GM19099 (cell line): ENCODE results near the gene ARHGAP26.

Experiments used
- POLR2A ChIP-seq: IDR thresholded peaks from 3 replicates; pipeline ENCODE4 v1.6.1; 2011; ENCODE audit warnings: low read depth; ENCODE audit not compliant: insufficient read length; ENCODE audit errors: extremely low read depth

The ARHGAP26 gene

DNA sequence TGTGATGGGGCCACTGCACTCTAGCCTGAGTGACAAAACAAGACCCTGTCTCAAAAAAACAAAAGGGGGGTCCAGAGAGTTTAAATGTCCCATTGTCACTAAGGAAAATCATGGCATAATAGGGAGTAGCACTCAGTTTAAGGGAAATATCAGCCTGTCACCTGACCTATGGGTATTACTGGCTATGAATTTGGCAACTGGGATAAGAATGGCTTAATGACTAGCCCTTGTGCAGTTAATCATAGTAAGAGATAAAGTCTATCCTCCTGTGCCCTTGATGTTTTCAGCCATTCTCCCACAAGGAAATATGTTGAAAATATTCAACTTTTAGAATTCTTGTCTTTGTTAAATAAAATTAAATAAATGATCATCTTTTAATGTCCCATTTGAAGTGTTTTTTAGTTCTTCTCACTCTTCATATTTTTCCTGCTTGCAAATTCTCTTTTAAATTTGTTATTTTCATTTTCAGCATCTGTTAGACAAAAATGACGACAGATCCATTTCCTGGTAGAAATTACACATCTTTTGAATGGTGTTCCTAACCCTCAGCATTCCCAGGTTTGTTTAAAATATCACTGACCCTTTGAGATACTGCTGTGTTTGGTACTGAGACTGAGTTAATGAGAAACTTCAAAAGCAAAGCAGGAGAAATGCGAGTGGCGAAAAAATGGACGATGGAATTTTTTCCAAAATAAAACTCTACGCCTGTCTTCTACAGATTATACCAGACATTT is 191.4 kb downstream of the ARHGAP26 start:
- no peak for TF ChIP-seq POLR2A

- TF ChIP-seq POLR2A, result no peak
Observed at GRCh38 chr5:142962174-142962533, 192.0 kb downstream of the ARHGAP26 start.

- TF ChIP-seq POLR2A, result no peak
Observed at GRCh38 chr5:142966121-142966420, 195.9 kb downstream of the ARHGAP26 start.

DNA sequence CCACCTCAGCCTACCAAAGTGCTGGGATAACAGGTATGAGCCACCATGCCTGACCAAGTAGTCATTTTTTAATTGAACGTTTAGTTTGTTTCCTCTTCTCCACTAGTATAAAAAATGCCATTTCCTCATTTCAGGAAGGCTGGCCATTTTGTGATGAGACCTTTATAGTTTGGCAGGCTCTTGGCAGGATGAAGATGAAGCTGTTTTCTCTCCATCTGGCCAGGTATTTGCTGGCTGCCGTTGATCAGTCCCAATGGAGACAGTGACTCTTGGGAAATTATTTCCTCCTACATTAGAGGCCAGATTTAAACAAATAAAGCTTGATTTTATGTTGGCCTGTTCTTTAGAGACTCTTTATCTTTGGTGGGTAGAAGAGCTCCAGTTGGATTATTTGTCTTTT is 199.0 kb downstream of the ARHGAP26 start:
- no peak for TF ChIP-seq POLR2A

- TF ChIP-seq POLR2A, result no peak
Observed at GRCh38 chr5:142969624-142970439, 199.7 kb downstream of the ARHGAP26 start.

- TF ChIP-seq POLR2A, result no peak
Observed at GRCh38 chr5:142970440-142971030, 200.4 kb downstream of the ARHGAP26 start.

DNA sequence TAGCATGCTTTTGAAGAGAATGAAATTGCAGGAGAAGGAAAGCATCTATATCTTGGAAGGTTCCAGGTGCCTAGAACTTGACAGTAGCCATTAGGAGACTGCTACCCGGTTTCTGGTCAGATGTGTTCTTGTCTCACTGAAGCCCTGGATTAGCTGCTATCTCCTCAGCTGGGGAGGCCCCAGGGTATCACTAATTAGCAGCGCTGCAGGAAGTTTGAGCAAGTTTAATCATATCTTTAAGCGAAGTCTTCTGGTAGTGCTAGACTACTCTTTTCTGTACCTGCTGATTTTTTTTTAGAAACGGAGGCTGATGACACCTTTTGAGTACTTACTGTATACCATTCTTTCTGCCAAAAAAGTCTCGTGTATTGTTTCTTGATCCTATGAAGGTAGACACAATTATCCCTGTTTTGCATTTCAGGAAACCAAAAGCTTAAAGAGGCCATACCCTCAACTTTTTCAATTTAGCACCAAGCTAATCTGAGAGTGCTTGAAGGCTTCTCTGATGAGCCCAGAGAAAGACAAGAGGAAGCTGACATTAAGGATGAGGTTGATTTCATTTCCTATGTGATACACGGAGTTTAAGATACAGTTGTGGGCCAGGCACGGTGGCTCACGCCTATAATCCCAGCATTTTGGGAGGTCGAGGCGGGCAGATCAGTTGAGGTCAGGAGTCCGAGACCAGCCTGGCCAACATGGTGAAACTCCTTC is 201.3 kb downstream of the ARHGAP26 start:
- no peak for TF ChIP-seq POLR2A

DNA sequence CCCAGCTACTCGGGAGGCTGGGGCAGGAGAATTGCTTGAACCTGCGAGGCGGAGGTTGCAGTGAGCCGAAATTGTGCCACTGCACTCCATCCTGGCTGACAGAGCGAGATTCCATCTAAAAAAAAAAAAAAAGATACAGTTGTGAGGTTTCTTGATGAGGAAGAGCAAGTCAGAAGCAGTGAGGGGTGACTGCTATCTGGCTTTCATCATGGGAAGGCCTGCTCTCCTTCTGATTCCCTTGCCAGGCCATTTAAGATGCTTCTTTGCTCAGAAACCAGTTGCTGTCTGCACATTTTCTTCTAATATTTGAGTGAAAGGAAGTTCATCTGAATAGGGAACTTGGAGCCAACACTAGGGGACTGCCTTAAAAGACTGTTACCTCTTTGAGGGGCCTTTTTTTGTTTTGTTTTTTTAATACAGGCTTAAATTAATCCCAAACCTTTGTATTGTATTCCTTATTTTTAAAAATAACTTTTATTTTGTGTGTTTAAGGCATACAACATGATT is 201.9 kb downstream of the ARHGAP26 start:
- TF ChIP-seq POLR2A, result no peak

DNA sequence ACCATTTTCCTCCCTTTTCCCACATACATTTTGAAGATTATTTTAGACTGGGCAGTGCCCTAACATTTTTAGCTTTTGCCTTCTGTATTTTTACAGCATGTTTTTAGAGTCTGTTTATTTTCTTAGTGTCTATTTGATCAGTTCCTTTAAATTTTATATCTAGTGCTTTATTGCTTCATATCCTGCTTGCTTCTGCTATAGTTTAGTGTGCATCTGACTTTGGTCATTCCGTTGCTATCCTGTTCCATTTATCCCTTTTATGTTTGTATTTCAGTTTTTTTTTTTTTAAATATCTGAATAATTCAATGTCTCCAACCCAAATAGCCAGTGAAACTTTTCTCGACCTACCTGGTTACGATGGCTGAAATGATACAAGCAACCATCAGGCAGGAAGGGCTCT is 203.8 kb downstream of the ARHGAP26 start:
- no peak for TF ChIP-seq POLR2A

- TF ChIP-seq POLR2A, result no peak
Observed at GRCh38 chr5:142974409-142974808, 204.2 kb downstream of the ARHGAP26 start.

DNA sequence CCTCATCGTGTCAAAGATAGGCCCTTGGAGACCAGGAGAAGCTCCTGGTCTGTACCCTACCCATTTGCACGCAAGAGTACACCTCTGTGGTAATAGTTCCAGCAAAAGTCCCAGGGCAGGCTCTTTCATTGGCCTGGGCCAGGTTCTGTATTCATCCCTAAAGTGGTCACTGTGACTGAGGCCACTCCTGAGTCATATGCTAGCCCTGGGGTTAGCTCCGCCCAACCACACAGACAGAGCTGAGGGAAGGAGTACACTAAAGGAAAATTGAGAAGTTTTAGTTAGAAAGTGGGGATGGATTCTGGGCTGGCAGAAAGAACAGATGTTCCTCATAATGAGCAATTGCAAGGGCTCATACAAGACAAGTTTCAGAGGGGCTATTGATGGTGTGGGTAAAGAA is 206.7 kb downstream of the ARHGAP26 start:
- TF ChIP-seq POLR2A, result no peak

DNA sequence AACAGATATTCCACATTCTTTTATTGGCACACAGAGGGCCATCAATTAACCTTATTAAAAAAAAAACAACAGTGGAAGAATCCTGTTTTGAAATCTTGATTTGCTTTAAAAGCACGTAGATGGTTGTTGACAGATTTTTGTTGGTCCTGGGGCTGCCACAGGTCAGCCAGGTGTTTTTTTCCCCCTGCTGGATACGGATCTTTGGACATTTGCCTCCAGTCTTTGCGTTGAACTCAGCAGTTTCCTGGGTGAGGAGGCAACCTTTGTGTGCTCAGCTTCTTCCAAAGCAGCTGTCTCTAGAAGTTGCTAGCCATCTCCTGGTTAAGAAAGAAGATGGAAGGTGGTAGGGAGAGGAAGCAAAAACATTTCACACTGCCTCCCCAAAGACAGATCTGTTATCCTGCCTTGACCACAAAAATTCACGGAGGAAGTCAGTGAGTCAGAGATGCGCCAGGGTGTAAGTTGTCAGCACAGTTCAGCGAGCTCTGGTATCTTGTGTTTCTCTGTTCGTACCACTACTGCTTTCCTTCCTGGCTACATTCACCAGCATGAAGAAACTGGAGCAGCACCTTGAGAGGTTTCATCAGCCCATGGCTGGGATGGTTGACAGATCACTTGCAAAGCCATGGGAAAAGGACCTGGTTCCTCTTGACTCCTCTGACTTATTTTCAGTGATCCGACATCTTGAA is 207.3 kb downstream of the ARHGAP26 start:
- no peak for TF ChIP-seq POLR2A

GRCh38 chr5:142978252-142978651 is 208.1 kb downstream of the ARHGAP26 start:
- TF ChIP-seq POLR2A, result no peak

- TF ChIP-seq POLR2A, result no peak
Observed at GRCh38 chr5:142978726-142979125, 208.5 kb downstream of the ARHGAP26 start.

DNA sequence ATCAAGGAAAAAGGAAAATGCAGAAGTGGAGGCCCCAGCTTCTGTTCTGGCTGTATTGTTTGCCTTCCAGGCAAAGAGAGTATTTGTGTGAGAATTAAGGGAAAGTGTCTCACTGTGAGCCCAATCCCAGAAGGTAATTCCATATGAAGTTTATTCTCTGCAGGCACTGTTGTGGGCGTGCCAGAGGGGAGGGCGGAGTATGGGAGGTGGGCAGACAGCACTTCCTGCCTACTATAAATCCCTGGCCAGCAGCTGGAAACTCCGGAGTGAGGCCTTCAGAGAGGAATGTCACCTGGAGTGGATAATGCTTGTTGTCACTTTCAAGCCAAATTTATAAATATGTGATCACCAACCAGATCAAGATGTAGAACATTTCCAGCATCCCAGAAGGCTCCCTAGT is 209.5 kb downstream of the ARHGAP26 start:
- no peak for TF ChIP-seq POLR2A
